Measurements from ENCODE around the gene APOL2. TPM values are rescaled to one million over a fixed set of nuclear protein-coding genes. Genes with fewer than 3 reads are reported as not detected.
A peak's percentile ranks its signal among the peaks of the same experiment; 100 is the strongest.
"Not testable (repeated sequence)": the region's sequence is repeated elsewhere in the genome, so short reads cannot be mapped to it uniquely, and the experiment has no call there.

APOL2 gene
- total and polyA plus RNA-seq, 3 donors from 2014 or later, result 16.6 to 34.5 (median 19.5) TPM

- peak overlapping the region in 1 of 2 donors; percentile 3 for H3K27ac ChIP-seq
- H3K36me3 ChIP-seq (ENCODE audit: low read depth, missing control alignments), result no peaks in the 10 kb centered on the region
- peaks cover 7% of the 10 kb centered on the region for H3K4me1 ChIP-seq
- H3K9me3 ChIP-seq, result no peaks in the 10 kb centered on the region
- no peak for DNase-seq
- no peak overlapping the region for H3K4me3 ChIP-seq
- no peaks in the 10 kb centered on the region for H3K27me3 ChIP-seq
- WGBS, 2 donors, result 88 to 93% methylated on average over 11 of the region's 11 CpGs
- intact Hi-C loops (cut with DNase I; ENCODE audit: low total_unique reads), result no loop called here
- TF ChIP-seq POLR2A (IDR thresholded peaks at IDR 0.05) (no peak), CTCF (IDR thresholded peaks at IDR 0.05) (no peak)
Measured at GRCh38 chr22:36267896-36268485, 28.7 kb upstream of the APOL2 start.

- Histone ChIP-seq H3K27me3 (no peaks in the 10 kb centered on the region), H3K36me3 (ENCODE audit: low read depth, missing control alignments) (no peaks in the 10 kb centered on the region), H3K9me3 (no peaks in the 10 kb centered on the region), H3K4me3 (no peak overlapping the region), H3K4me1 (peaks cover 15% of the 10 kb centered on the region), H3K27ac (no peak overlapping the region)
- intact Hi-C loops (cut with DNase I; ENCODE audit: low total_unique reads), result no loop called here
- TF ChIP-seq POLR2A (IDR thresholded peaks at IDR 0.05) (no peak), CTCF (IDR thresholded peaks at IDR 0.05) (no peak)
- DNase-seq, result no peak
- 96 to 100% methylated on average over 4 of the region's 4 CpGs for WGBS, 2 donors
Measured at GRCh38 chr22:36267058-36267457, 27.7 kb upstream of the APOL2 start.

- Histone ChIP-seq H3K4me1 (peaks cover 23% of the 10 kb centered on the region), H3K27ac (peak overlapping the region; percentile 59 to 80)
- DNase-seq, result peak; percentile 66
- H3K36me3 ChIP-seq (ENCODE audit: low read depth, missing control alignments); H3K4me3 ChIP-seq; H3K9me3 ChIP-seq; H3K27me3 ChIP-seq; intact Hi-C loops (cut with DNase I; ENCODE audit: low total_unique reads): not testable (repeated sequence)
- 58 to 70% methylated on average over 5 to 7 of the region's 7 CpGs for WGBS, 2 donors
Measured at GRCh38 chr22:36263886-36264664, 24.7 kb upstream of the APOL2 start.

- H3K9me3 ChIP-seq; H3K36me3 ChIP-seq (ENCODE audit: low read depth, missing control alignments); H3K4me3 ChIP-seq; H3K27me3 ChIP-seq; intact Hi-C loops (cut with DNase I; ENCODE audit: low total_unique reads): not testable (repeated sequence)
- H3K27ac ChIP-seq, result peak overlapping the region; percentile 61 to 65
- H3K4me1 ChIP-seq, result peaks cover 24% of the 10 kb centered on the region
- 24 to 41% methylated on average over 5 of the region's 5 CpGs for WGBS, 2 donors
- peak; percentile 53 for DNase-seq
Measured at GRCh38 chr22:36263216-36263673, 23.9 kb upstream of the APOL2 start.

- H3K4me3 ChIP-seq; H3K9me3 ChIP-seq; intact Hi-C loops (cut with DNase I; ENCODE audit: low total_unique reads); H3K36me3 ChIP-seq (ENCODE audit: low read depth, missing control alignments); H3K27me3 ChIP-seq; DNase-seq: not testable (repeated sequence)
- H3K4me1 ChIP-seq, result peaks cover 24% of the 10 kb centered on the region
- 99 to 100% methylated on average over 3 of the region's 3 CpGs for WGBS, 2 donors
- peak overlapping the region; percentile 61 to 65 for H3K27ac ChIP-seq
Measured at GRCh38 chr22:36262307-36262706, 23.0 kb upstream of the APOL2 start.

GRCh38 chr22:36261675-36262074 is 22.3 kb upstream of the APOL2 start:
- H3K27me3 ChIP-seq; H3K9me3 ChIP-seq; H3K36me3 ChIP-seq (ENCODE audit: low read depth, missing control alignments); intact Hi-C loops (cut with DNase I; ENCODE audit: low total_unique reads); H3K4me3 ChIP-seq: not testable (repeated sequence)
- 82 to 87% methylated on average over 6 of the region's 6 CpGs for WGBS, 2 donors
- peak overlapping the region; percentile 61 to 65 for H3K27ac ChIP-seq
- peaks cover 24% of the 10 kb centered on the region for H3K4me1 ChIP-seq
- peak; percentile 4 for DNase-seq
